Chondrocyte (in vitro differentiated cells): ENCODE results near the gene VPS13C. TPM values are rescaled to one million over a fixed set of nuclear protein-coding genes. Genes with fewer than 3 reads are reported as not detected.

Experiments used
- DNase-seq: peaks from one replicate; pipeline ENCODE4 v3.0.0; 2021; ENCODE audit warnings: mixed read lengths, low spot score
- H3K27ac Mint-ChIP-seq: one replicate; pipeline ENCODE4 v1.8.0; 2021; ENCODE audit warnings: mild to moderate bottlenecking, moderate library complexity, mixed read lengths; ENCODE audit not compliant: unreplicated experiment
- H3K27me3 Mint-ChIP-seq: 2 replicates; pipeline ENCODE4 v1.8.0; 2021; ENCODE audit warnings: low read depth, mixed read lengths
- H3K36me3 Mint-ChIP-seq: 2 replicates; pipeline ENCODE4 v1.8.0; 2021; ENCODE audit warnings: low read depth, mixed read lengths
- H3K4me1 Mint-ChIP-seq: 2 replicates; pipeline ENCODE4 v1.8.0; 2021; ENCODE audit warnings: low read depth, mild to moderate bottlenecking, mixed read lengths
- H3K4me3 Mint-ChIP-seq: one replicate; pipeline ENCODE4 v1.8.0; 2021; ENCODE audit warnings: mild to moderate bottlenecking, moderate library complexity, mixed read lengths; ENCODE audit not compliant: unreplicated experiment
- H3K9me3 Mint-ChIP-seq: 2 replicates; pipeline ENCODE4 v1.8.0; 2021; ENCODE audit warnings: low read depth, mixed read lengths
- CTCF ChIP-seq: fragments of 200-600 bp; sonication (generic); IDR thresholded peaks from 2 replicates; pipeline ENCODE4 v1.5.0; 2021; ENCODE audit warnings: antibody characterized with exemption, mild to moderate bottlenecking, moderate library complexity
- total RNA-seq: library from RNA; stranded (reverse); gene quantifications from 3 replicates; pipeline ENCODE4 v1.2.1, GENCODE V29; 2021

Gene VPS13C
- total RNA-seq, 1 donor from 2014 or later = 46.0 TPM

GRCh38 chr15:61835496-61836106 lies 224.6 kb downstream of the VPS13C start:
- no peak overlapping the region for H3K27ac Mint-ChIP-seq
- H3K4me3 Mint-ChIP-seq = no peak overlapping the region
- H3K36me3 Mint-ChIP-seq = no peaks in the 10 kb centered on the region
- H3K4me1 Mint-ChIP-seq = peaks cover 32% of the 10 kb centered on the region
- no peaks in the 10 kb centered on the region for H3K9me3 Mint-ChIP-seq
- DNase-seq = no peak
- TF ChIP-seq CTCF = peak; percentile 96
- peaks cover 26% of the 10 kb centered on the region for H3K27me3 Mint-ChIP-seq

- no peak overlapping the region for H3K4me3 Mint-ChIP-seq
- peaks cover 26% of the 10 kb centered on the region for H3K4me1 Mint-ChIP-seq
- H3K9me3 Mint-ChIP-seq = no peaks in the 10 kb centered on the region
- TF ChIP-seq CTCF = no peak
- no peak overlapping the region for H3K27ac Mint-ChIP-seq
- no peak for DNase-seq
- H3K36me3 Mint-ChIP-seq = no peaks in the 10 kb centered on the region
- H3K27me3 Mint-ChIP-seq = peaks cover 26% of the 10 kb centered on the region
Measured at GRCh38 chr15:61835029-61835428, 225.2 kb downstream of the VPS13C start.

GRCh38 chr15:61834076-61834697 lies 226.1 kb downstream of the VPS13C start:
- peaks cover 18% of the 10 kb centered on the region for H3K4me1 Mint-ChIP-seq
- H3K9me3 Mint-ChIP-seq = no peaks in the 10 kb centered on the region
- no peak for DNase-seq
- no peak overlapping the region for H3K27ac Mint-ChIP-seq
- H3K4me3 Mint-ChIP-seq = no peak overlapping the region
- H3K36me3 Mint-ChIP-seq = no peaks in the 10 kb centered on the region
- H3K27me3 Mint-ChIP-seq = peaks cover 26% of the 10 kb centered on the region
- peak; percentile 94 for TF ChIP-seq CTCF

GRCh38 chr15:61832223-61832622 lies 228.0 kb downstream of the VPS13C start:
- Mint-ChIP-seq H3K9me3 (no peaks in the 10 kb centered on the region), H3K27me3 (peaks cover 28% of the 10 kb centered on the region), H3K36me3 (no peaks in the 10 kb centered on the region), H3K4me3 (no peak overlapping the region), H3K4me1 (peaks cover 11% of the 10 kb centered on the region), H3K27ac (no peak overlapping the region)
- DNase-seq = no peak
- no peak for TF ChIP-seq CTCF

- no peak for DNase-seq
- Mint-ChIP-seq H3K4me3 (no peak overlapping the region), H3K9me3 (no peaks in the 10 kb centered on the region), H3K36me3 (no peaks in the 10 kb centered on the region), H3K4me1 (peaks cover 11% of the 10 kb centered on the region), H3K27me3 (peaks cover 28% of the 10 kb centered on the region), H3K27ac (no peak overlapping the region)
- TF ChIP-seq CTCF = no peak
Measured at GRCh38 chr15:61831505-61831921, 228.7 kb downstream of the VPS13C start.
